ENCODE measurements around the gene HSPB7.
A peak's percentile ranks its signal among the peaks of the same experiment; 100 is the strongest.

The HSPB7 gene

GRCh38 chr1:15994590-15995351 lies 23.1 kb downstream of the HSPB7 start:
- DNase-seq (ENCODE audit: extremely low read depth, low read depth) = no peak
- TF ChIP-seq, protein P1, sequence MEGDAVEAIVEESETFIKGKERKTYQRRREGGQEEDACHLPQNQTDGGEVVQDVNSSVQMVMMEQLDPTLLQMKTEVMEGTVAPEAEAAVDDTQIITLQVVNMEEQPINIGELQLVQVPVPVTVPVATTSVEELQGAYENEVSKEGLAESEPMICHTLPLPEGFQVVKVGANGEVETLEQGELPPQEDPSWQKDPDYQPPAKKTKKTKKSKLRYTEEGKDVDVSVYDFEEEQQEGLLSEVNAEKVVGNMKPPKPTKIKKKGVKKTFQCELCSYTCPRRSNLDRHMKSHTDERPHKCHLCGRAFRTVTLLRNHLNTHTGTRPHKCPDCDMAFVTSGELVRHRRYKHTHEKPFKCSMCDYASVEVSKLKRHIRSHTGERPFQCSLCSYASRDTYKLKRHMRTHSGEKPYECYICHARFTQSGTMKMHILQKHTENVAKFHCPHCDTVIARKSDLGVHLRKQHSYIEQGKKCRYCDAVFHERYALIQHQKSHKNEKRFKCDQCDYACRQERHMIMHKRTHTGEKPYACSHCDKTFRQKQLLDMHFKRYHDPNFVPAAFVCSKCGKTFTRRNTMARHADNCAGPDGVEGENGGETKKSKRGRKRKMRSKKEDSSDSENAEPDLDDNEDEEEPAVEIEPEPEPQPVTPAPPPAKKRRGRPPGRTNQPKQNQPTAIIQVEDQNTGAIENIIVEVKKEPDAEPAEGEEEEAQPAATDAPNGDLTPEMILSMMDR (IDR thresholded peaks at IDR 0.05; ENCODE audit: low read depth, low read length) = peak; percentile 95

GRCh38 chr1:15994081-15994480 lies 23.8 kb downstream of the HSPB7 start:
- DNase-seq (ENCODE audit: extremely low read depth, low read depth) = no peak

DNA sequence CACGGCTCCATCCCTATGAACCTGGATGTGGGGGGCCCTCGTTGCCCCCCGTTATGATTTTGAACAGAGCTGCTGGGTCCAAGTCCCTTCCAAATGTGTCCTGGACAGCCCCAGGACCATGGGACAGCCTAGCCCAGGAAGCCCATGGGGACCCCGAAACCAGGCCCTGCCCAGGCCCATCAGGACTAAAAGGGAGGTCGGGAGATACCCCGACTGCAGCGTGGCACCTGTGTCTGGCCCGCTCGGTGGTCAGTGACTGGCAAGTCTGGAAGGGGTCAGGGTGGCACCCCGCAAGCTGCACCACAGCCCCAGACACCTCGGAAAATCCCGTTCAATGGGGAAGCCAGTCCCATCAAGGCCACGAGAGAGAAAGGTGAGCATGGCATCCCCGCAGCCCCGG lies 24.2 kb downstream of the HSPB7 start:
- TF ChIP-seq, protein P1 (IDR thresholded peaks at IDR 0.05; ENCODE audit: low read depth, low read length) = no peak
- DNase-seq (ENCODE audit: extremely low read depth, low read depth) = no peak

More at GRCh38 chr1:15994081-15994480, 23.8 kb downstream of the HSPB7 start:
- TF ChIP-seq, protein P1 (IDR thresholded peaks at IDR 0.05; ENCODE audit: low read depth, low read length) = no peak

- TF ChIP-seq, protein P1 (IDR thresholded peaks at IDR 0.05; ENCODE audit: low read depth, low read length) = no peak
- DNase-seq (ENCODE audit: extremely low read depth, low read depth) = no peak
These were observed 25.0 kb downstream of the HSPB7 start for GRCh38 chr1:15992582-15993500.

GRCh38 chr1:15992187-15992553 lies 25.7 kb downstream of the HSPB7 start:
- TF ChIP-seq, protein P1 (IDR thresholded peaks at IDR 0.05; ENCODE audit: low read depth, low read length) = no peak
- no peak for DNase-seq (ENCODE audit: extremely low read depth, low read depth)

DNA sequence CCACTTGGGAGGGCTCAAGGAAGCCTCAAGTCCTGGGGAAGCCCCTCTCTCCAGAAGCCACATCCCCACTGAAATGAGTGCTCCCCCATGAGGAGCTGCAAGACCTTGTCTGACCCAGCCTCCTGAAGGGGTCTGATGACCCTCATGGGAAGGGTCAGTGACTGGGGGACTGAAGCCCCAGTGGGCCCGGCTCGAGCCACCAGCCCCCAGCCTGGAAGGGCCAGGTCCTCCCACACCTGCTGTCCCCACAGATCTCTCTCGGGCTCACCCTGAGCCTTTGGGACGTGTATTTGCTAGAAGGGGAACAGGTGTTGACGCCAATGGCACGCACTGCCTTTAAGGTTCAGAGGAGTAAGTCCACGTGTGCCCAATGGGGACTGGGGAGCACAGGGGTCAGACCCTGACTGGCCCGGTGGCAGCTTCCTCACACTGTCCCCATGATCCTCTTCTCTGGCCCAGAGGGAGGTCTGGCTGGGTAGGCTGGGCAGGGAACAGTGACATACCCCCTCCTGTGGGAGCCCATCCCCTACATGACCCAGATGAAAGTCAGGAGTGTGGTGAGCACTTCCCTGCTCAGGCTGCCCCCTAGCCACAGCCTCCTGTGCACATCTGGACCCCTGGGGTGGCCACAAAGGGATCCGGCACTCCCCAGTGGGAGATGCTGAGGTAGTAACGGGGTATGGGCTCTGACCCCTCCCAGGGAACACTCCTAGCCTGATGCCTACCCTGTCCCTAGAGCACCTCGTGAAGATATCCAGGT lies 26.2 kb downstream of the HSPB7 start:
- TF ChIP-seq, protein P1 (IDR thresholded peaks at IDR 0.05; ENCODE audit: low read depth, low read length) = no peak
- DNase-seq (ENCODE audit: extremely low read depth, low read depth) = no peak

All from AG09319 (cell line).